ENCODE measurements around the gene POLL.

Gene POLL

GRCh38 chr10:101578192-101578591 is 9.9 kb downstream of the POLL start:
- Histone ChIP-seq H3K9ac (ENCODE audit: low read depth, low read length, poor library complexity, severe bottlenecking) (no peak overlapping the region), H3K79me2 (ENCODE audit: insufficient read depth, low read length) (no peaks in the 10 kb centered on the region), H3K36me3 (ENCODE audit: insufficient read depth, low read length) (no peaks in the 10 kb centered on the region; the same call in 1 of the 2 replicates), H3K4me2 (ENCODE audit: low read depth, low read length, poor library complexity, severe bottlenecking) (no peak overlapping the region), H3K4me3 (ENCODE audit: low read length, poor library complexity, severe bottlenecking) (no peak overlapping the region), H3F3A (ENCODE audit: low read depth) (no peaks in the 10 kb centered on the region), H3K27me3 (ENCODE audit: insufficient read depth, low read length, poor library complexity, severe bottlenecking) (no peaks in the 10 kb centered on the region), H3K9me3 (ENCODE audit: insufficient read depth, low read depth, low read length) (no peaks in the 10 kb centered on the region), H4K20me1 (ENCODE audit: insufficient read depth, low read length, poor library complexity, severe bottlenecking) (no peaks in the 10 kb centered on the region), H2AFZ (ENCODE audit: low read length) (no peak overlapping the region), H3K4me1 (ENCODE audit: insufficient read depth, low read length, poor library complexity, severe bottlenecking) (no peaks in the 10 kb centered on the region), H3K9me2 (replicated peaks; ENCODE audit: low read depth, low read length) (no peaks in the 10 kb centered on the region)
- no peak for TF ChIP-seq EZH2phosphoT487 (IDR thresholded peaks at IDR 0.05; ENCODE audit: borderline replicate concordance)
- TF ChIP-seq CTCF (conservative IDR thresholded peaks at IDR 0.05; ENCODE audit: low read length) = no peak

GRCh38 chr10:101577121-101577871 is 10.8 kb downstream of the POLL start:
- Histone ChIP-seq H4K20me1 (ENCODE audit: insufficient read depth, low read length, poor library complexity, severe bottlenecking) (no peaks in the 10 kb centered on the region), H3K27me3 (ENCODE audit: insufficient read depth, low read length, poor library complexity, severe bottlenecking) (no peaks in the 10 kb centered on the region), H3K9me2 (replicated peaks; ENCODE audit: low read depth, low read length) (no peaks in the 10 kb centered on the region), H3K4me1 (ENCODE audit: insufficient read depth, low read length, poor library complexity, severe bottlenecking) (no peaks in the 10 kb centered on the region), H3K9ac (ENCODE audit: low read depth, low read length, poor library complexity, severe bottlenecking) (no peak overlapping the region), H3K4me3 (ENCODE audit: low read length, poor library complexity, severe bottlenecking) (no peak overlapping the region), H3K36me3 (ENCODE audit: insufficient read depth, low read length) (no peaks in the 10 kb centered on the region; the same call in 1 of the 2 replicates), H2AFZ (ENCODE audit: low read length) (no peak overlapping the region), H3K4me2 (ENCODE audit: low read depth, low read length, poor library complexity, severe bottlenecking) (no peak overlapping the region), H3F3A (ENCODE audit: low read depth) (no peaks in the 10 kb centered on the region), H3K9me3 (ENCODE audit: insufficient read depth, low read depth, low read length) (no peaks in the 10 kb centered on the region), H3K79me2 (ENCODE audit: insufficient read depth, low read length) (no peaks in the 10 kb centered on the region)
- TF ChIP-seq CTCF (conservative IDR thresholded peaks at IDR 0.05; ENCODE audit: low read length) = no peak
- TF ChIP-seq EZH2phosphoT487 (IDR thresholded peaks at IDR 0.05; ENCODE audit: borderline replicate concordance) = no peak

- Histone ChIP-seq H3K4me2 (ENCODE audit: low read depth, low read length, poor library complexity, severe bottlenecking) (no peak overlapping the region), H3K9me3 (ENCODE audit: insufficient read depth, low read depth, low read length) (no peaks in the 10 kb centered on the region), H2AFZ (ENCODE audit: low read length) (no peak overlapping the region), H3K9me2 (replicated peaks; ENCODE audit: low read depth, low read length) (no peaks in the 10 kb centered on the region), H3F3A (ENCODE audit: low read depth) (no peaks in the 10 kb centered on the region), H3K36me3 (ENCODE audit: insufficient read depth, low read length) (no peaks in the 10 kb centered on the region; the same call in 1 of the 2 replicates), H3K79me2 (ENCODE audit: insufficient read depth, low read length) (no peaks in the 10 kb centered on the region), H4K20me1 (ENCODE audit: insufficient read depth, low read length, poor library complexity, severe bottlenecking) (no peaks in the 10 kb centered on the region), H3K27me3 (ENCODE audit: insufficient read depth, low read length, poor library complexity, severe bottlenecking) (no peaks in the 10 kb centered on the region), H3K4me3 (ENCODE audit: low read length, poor library complexity, severe bottlenecking) (no peak overlapping the region), H3K4me1 (ENCODE audit: insufficient read depth, low read length, poor library complexity, severe bottlenecking) (no peaks in the 10 kb centered on the region), H3K9ac (ENCODE audit: low read depth, low read length, poor library complexity, severe bottlenecking) (no peak overlapping the region)
- TF ChIP-seq EZH2phosphoT487 (IDR thresholded peaks at IDR 0.05; ENCODE audit: borderline replicate concordance) (no peak), CTCF (conservative IDR thresholded peaks at IDR 0.05; ENCODE audit: low read length) (no peak)
Observed at GRCh38 chr10:101576211-101576863, 11.7 kb downstream of the POLL start.
